ENCODE results near the gene TPGS2.

Gene TPGS2

GRCh38 chr18:36752929-36753865 is 75.6 kb downstream of the TPGS2 start:
- H3K27ac ChIP-seq = no peak overlapping the region
- DNase-seq (ENCODE audit: low read depth, low spot score) = no peak

GRCh38 chr18:36745219-36745975 is 83.4 kb downstream of the TPGS2 start:
- DNase-seq (ENCODE audit: low read depth, low spot score) = no peak
- peak overlapping the region; percentile 60 for H3K27ac ChIP-seq

GRCh38 chr18:36744261-36744876 is 84.4 kb downstream of the TPGS2 start:
- DNase-seq (ENCODE audit: low read depth, low spot score) = no peak
- H3K27ac ChIP-seq = peak overlapping the region; percentile 60

Measured in epithelial cell of prostate (primary cell).